HL-60 (cell line): Measurements from ENCODE around the gene NELFB.

ENCODE experiments used
- DNase-seq, 2 experiments: peaks; one replicate each; pipeline ENCODE4 v3.0.0-alpha.2; 2010 to 2020; ENCODE audit warnings: low read depth in 1 of 2, low spot score in 1 of 2
- H3K27ac ChIP-seq: fragments of 250-450 bp; sonication (Bioruptor Pico); replicated peaks from 2 replicates; pipeline ENCODE4 v1.5.1; 2020; ENCODE audit warnings: mild to moderate bottlenecking, moderate library complexity
- H3K27me3 ChIP-seq: fragments of 250-450 bp; sonication (Bioruptor Pico); 2 replicates; pipeline ENCODE4 v1.5.1; 2021; ENCODE audit warnings: mild to moderate bottlenecking, moderate library complexity; ENCODE audit not compliant: insufficient read depth, poor library complexity, severe bottlenecking
- H3K4me3 ChIP-seq: replicated peaks from 2 replicates; pipeline ENCODE4 v1.5.1; 2011; ENCODE audit warnings: mild to moderate bottlenecking, control low read depth, low read length; ENCODE audit not compliant: insufficient read depth
- CTCF ChIP-seq: IDR thresholded peaks from one replicate; pipeline ENCODE4 v1.5.1; 2011; ENCODE audit warnings: low read length, control low read depth, inconsistent platforms; ENCODE audit not compliant: insufficient read depth
- GABPA ChIP-seq: IDR thresholded peaks from 2 replicates; pipeline ENCODE4 v1.6.1; 2012; ENCODE audit warnings: low read depth
- POLR2AphosphoS5 ChIP-seq: IDR thresholded peaks from 2 replicates; pipeline ENCODE4 v1.6.1; 2012; ENCODE audit warnings: low read depth
- REST ChIP-seq: IDR thresholded peaks from 2 replicates; pipeline ENCODE4 v1.6.1; 2012; ENCODE audit warnings: low read depth; ENCODE audit not compliant: insufficient replicate concordance
- SPI1 ChIP-seq: IDR thresholded peaks from 2 replicates; pipeline ENCODE4 v1.6.1; 2012; ENCODE audit warnings: low read depth, mild to moderate bottlenecking, borderline replicate concordance

The NELFB gene

GRCh38 chr9:137273095-137273490 is 18.0 kb downstream of the NELFB start:
- H3K27ac ChIP-seq = no peak overlapping the region

GRCh38 chr9:137273611-137274320 is 18.6 kb downstream of the NELFB start:
- Histone ChIP-seq H3K27me3 (no peaks in the 10 kb centered on the region), H3K4me3 (no peak overlapping the region), H3K27ac (no peak overlapping the region)
- TF ChIP-seq POLR2AphosphoS5 = no peak
- DNase-seq = no peak

More at GRCh38 chr9:137273095-137273490, 18.0 kb downstream of the NELFB start:
- H3K4me3 ChIP-seq = no peak overlapping the region
- TF ChIP-seq POLR2AphosphoS5 (no peak), REST (no peak), GABPA (no peak), SPI1 (no peak), CTCF (no peak)
- DNase-seq = no peak
- no peaks in the 10 kb centered on the region for H3K27me3 ChIP-seq

- H3K27ac ChIP-seq = no peak overlapping the region
Observed at GRCh38 chr9:137275203-137275587, 20.1 kb downstream of the NELFB start.

More at GRCh38 chr9:137275203-137275587, 20.1 kb downstream of the NELFB start:
- TF ChIP-seq REST (no peak), POLR2AphosphoS5 (no peak), CTCF (no peak), GABPA (no peak), SPI1 (no peak)
- no peak for DNase-seq
- H3K27me3 ChIP-seq = no peaks in the 10 kb centered on the region
- H3K4me3 ChIP-seq = no peak overlapping the region
